ENCODE measurements around the gene CYTH4. TPM values are rescaled to one million over a fixed set of nuclear protein-coding genes. Genes with fewer than 3 reads are reported as not detected.

CYTH4 gene
- total RNA-seq, 1 experiment from 2014 or later: 0.15 TPM

- TF ChIP-seq NR1H2 (CRISPR knock-in tag; IDR thresholded peaks at IDR 0.05) (no peak), GTF2I (CRISPR knock-in tag; conservative IDR thresholded peaks at IDR 0.05) (peak; percentile 52; the same call in 1 of the 2 replicates)
- H3K27ac Mint-ChIP-seq: no peak overlapping the region
- ATAC-seq (no peak), DNase-seq (ENCODE audit: low spot score) (no peak)
- CTCF ChIA-PET: interaction anchor here (0.6 to 2.7 kb wide), 3 partner anchors 116 to 160 kb away, joined by 3 to 12 read pairs (median 4); no protein-coding TSS in a partner anchor
- POLR2A ChIA-PET: interaction anchor here (1.1 kb wide), 1 partner anchor 121 kb away, joined by 3 read pairs; no protein-coding TSS in a partner anchor
- peaks cover 8% of the 10 kb centered on the region for H3K4me1 Mint-ChIP-seq
- H3K4me3 Mint-ChIP-seq: no peak overlapping the region
- H3K36me3 Mint-ChIP-seq: no peaks in the 10 kb centered on the region
- no peaks in the 10 kb centered on the region for H3K27me3 Mint-ChIP-seq (ENCODE audit: low read depth)
- H3K9me3 Mint-ChIP-seq: no peaks in the 10 kb centered on the region
Measured at GRCh38 chr22:37312549-37313183, 30.4 kb downstream of the CYTH4 start.

- Mint-ChIP-seq H3K9me3 (no peaks in the 10 kb centered on the region), H3K4me3 (no peak overlapping the region), H3K27ac (no peak overlapping the region), H3K4me1 (peaks cover 4% of the 10 kb centered on the region; the same call in 1 of the 2 replicates), H3K36me3 (no peaks in the 10 kb centered on the region), H3K27me3 (ENCODE audit: low read depth) (no peaks in the 10 kb centered on the region)
- no peak for TF ChIP-seq TEAD4 (CRISPR knock-in tag; IDR thresholded peaks at IDR 0.05)
- no peak for TF ChIP-seq ZNF512 (CRISPR knock-in tag; IDR thresholded peaks at IDR 0.05; ENCODE audit: borderline replicate concordance)
- TF ChIP-seq FOXP4 (CRISPR knock-in tag; IDR thresholded peaks at IDR 0.05): no peak
- TF ChIP-seq PRRX2 (CRISPR knock-in tag; IDR thresholded peaks at IDR 0.05): no peak
- no peak for TF ChIP-seq ZNF138 (CRISPR knock-in tag; conservative IDR thresholded peaks at IDR 0.05)
- no peak for TF ChIP-seq KAT7 (CRISPR knock-in tag; IDR thresholded peaks at IDR 0.05; ENCODE audit: borderline replicate concordance)
- no peak for TF ChIP-seq NFYB (CRISPR knock-in tag; conservative IDR thresholded peaks at IDR 0.05; ENCODE audit: low read depth)
- no peak for ATAC-seq
- ChIA-PET POLR2A (no interaction called here), CTCF (interaction anchor here (0.6 to 2.7 kb wide), 8 partner anchors 11 to 159 kb away, joined by 3 to 12 read pairs (median 4); no protein-coding TSS in a partner anchor)
- DNase-seq (ENCODE audit: low spot score): no peak
Measured at GRCh38 chr22:37313376-37314314, 31.3 kb downstream of the CYTH4 start.

GRCh38 chr22:37314315-37315074 lies 32.2 kb downstream of the CYTH4 start:
- ChIA-PET CTCF (interaction anchor here (0.6 to 2.7 kb wide), 10 partner anchors 10 to 278 kb away, joined by 3 to 12 read pairs (median 4); no protein-coding TSS in a partner anchor), POLR2A (no interaction called here)
- no peaks in the 10 kb centered on the region for H3K36me3 Mint-ChIP-seq
- no peaks in the 10 kb centered on the region; the same call in 1 of the 2 replicates for H3K27me3 Mint-ChIP-seq (ENCODE audit: low read depth)
- H3K27ac Mint-ChIP-seq: no peak overlapping the region
- H3K9me3 Mint-ChIP-seq: no peaks in the 10 kb centered on the region
- TF ChIP-seq STAT6 (CRISPR knock-in tag; conservative IDR thresholded peaks at IDR 0.05; ENCODE audit: low read depth): no peak
- TF ChIP-seq ZNF281 (CRISPR knock-in tag; IDR thresholded peaks at IDR 0.05): no peak
- no peak for TF ChIP-seq GTF2I (CRISPR knock-in tag; conservative IDR thresholded peaks at IDR 0.05)
- no peak for TF ChIP-seq SOX15 (CRISPR knock-in tag; IDR thresholded peaks at IDR 0.05)
- TF ChIP-seq ZBTB21 (CRISPR knock-in tag; IDR thresholded peaks at IDR 0.05; ENCODE audit: borderline replicate concordance): no peak
- peaks cover 9% of the 10 kb centered on the region for H3K4me1 Mint-ChIP-seq
- no peak overlapping the region for H3K4me3 Mint-ChIP-seq
- ATAC-seq (no peak), DNase-seq (ENCODE audit: low spot score) (no peak)
